Ascending aorta (tissue), 2 donors: Measurements from ENCODE around the gene TRPV4. TPM values are rescaled to one million over a fixed set of nuclear protein-coding genes. Genes with fewer than 3 reads are reported as not detected.
"Not testable (repeated sequence)": the region's sequence is repeated elsewhere in the genome, so short reads cannot be mapped to it uniquely, and the experiment has no call there.

ENCODE experiments used
- DNase-seq, 2 donors: peaks; one replicate each; pipeline ENCODE4 v3.0.0-alpha.2; 2019; ENCODE audit warnings: low spot score in 2 of 2
- H3K27ac ChIP-seq, 2 donors: fragments of 200-600 bp; sonication (generic); one replicate each; pipeline ENCODE4 v1.5.1; 2016 to 2017; ENCODE audit warnings: mild to moderate bottlenecking in 1 of 2
- H3K27me3 ChIP-seq: fragments of 200-600 bp; sonication (generic); one replicate; pipeline ENCODE4 v1.5.1; 2017
- H3K36me3 ChIP-seq, 2 donors: fragments of 200-600 bp; sonication (generic); one replicate each; pipeline ENCODE4 v1.5.1; 2016
- H3K4me1 ChIP-seq, 2 donors: fragments of 200-600 bp; sonication (generic); one replicate each; pipeline ENCODE4 v1.5.1; 2016 to 2017; ENCODE audit warnings: mild to moderate bottlenecking in 1 of 2
- H3K4me3 ChIP-seq, 2 donors: fragments of 200-600 bp; sonication (generic); one replicate each; pipeline ENCODE4 v1.5.1; 2016 to 2017; ENCODE audit warnings: mild to moderate bottlenecking in 1 of 2
- H3K9me3 ChIP-seq, 2 donors: fragments of 200-600 bp; sonication (generic); one replicate each; pipeline ENCODE4 v1.5.1; 2016
- CTCF ChIP-seq, 3 experiments: fragments of 200-600 bp in 2 of 3; fragments of 450-650 bp in 1 of 3; sonication (generic) in 2 of 3; IDR thresholded peaks; one replicate each; pipeline ENCODE4 v1.5.1; 2016 to 2019; ENCODE audit warnings: antibody characterized with exemption in 3 of 3, mild to moderate bottlenecking in 1 of 3, moderate library complexity in 1 of 3
- intact Hi-C: fragments of 100-400 bp; cut with DNase I; formaldehyde crosslinking; loops from one replicate; pipeline ENCODE4 v1.15.1; 2023
- total RNA-seq: library from RNA; depleted of rRNA; stranded (reverse); fragments of >200 nt; gene quantifications from one replicate; pipeline ENCODE4 v1.1.0, GENCODE V29; 2016

Gene TRPV4
- total RNA-seq, 1 donor from 2014 or later = not detected

GRCh38 chr12:109857715-109858114 lies 24.5 kb upstream of the TRPV4 start:
- Histone ChIP-seq H3K27me3 (no peaks in the 10 kb centered on the region), H3K36me3 (peaks cover 42 to 57% of the 10 kb centered on the region in 2 donors)
- no peak for DNase-seq

GRCh38 chr12:109855377-109855776 lies 22.2 kb upstream of the TRPV4 start:
- DNase-seq = no peak
- Histone ChIP-seq H3K27ac (no peak overlapping the region), H3K36me3 (peaks cover 41 to 70% of the 10 kb centered on the region in 2 donors), H3K27me3 (no peaks in the 10 kb centered on the region), H3K9me3 (no peaks in the 10 kb centered on the region), H3K4me1 (no peaks in the 10 kb centered on the region), H3K4me3 (no peak overlapping the region)
- intact Hi-C loops = no loop called here
- TF ChIP-seq CTCF (IDR thresholded peaks at IDR 0.05) = no peak

More at GRCh38 chr12:109857715-109858114, 24.5 kb upstream of the TRPV4 start:
- TF ChIP-seq CTCF (IDR thresholded peaks at IDR 0.05) = no peak
- Histone ChIP-seq H3K9me3 (no peaks in the 10 kb centered on the region), H3K4me1 (no peaks in the 10 kb centered on the region), H3K27ac (no peak overlapping the region), H3K4me3 (no peak overlapping the region)
- intact Hi-C loops = no loop called here

- DNase-seq, H3K9me3 ChIP-seq, H3K27ac ChIP-seq, H3K4me1 ChIP-seq, H3K27me3 ChIP-seq, H3K4me3 ChIP-seq, intact Hi-C loops: not testable (repeated sequence)
- peaks cover 11 to 37% of the 10 kb centered on the region in 2 donors for H3K36me3 ChIP-seq
Measured at GRCh38 chr12:109850518-109850917, 17.3 kb upstream of the TRPV4 start.

GRCh38 chr12:109847142-109847735 lies 14.0 kb upstream of the TRPV4 start:
- Histone ChIP-seq H3K27ac (no peak overlapping the region), H3K4me1 (peaks cover 0 to 3% of the 10 kb centered on the region in 2 donors), H3K9me3 (no peaks in the 10 kb centered on the region), H3K36me3 (peaks cover 0 to 14% of the 10 kb centered on the region in 2 donors), H3K27me3 (no peaks in the 10 kb centered on the region), H3K4me3 (no peak overlapping the region)
- DNase-seq = no peak
- no peak for TF ChIP-seq CTCF (IDR thresholded peaks at IDR 0.05)
- intact Hi-C loops = no loop called here

- peaks cover 0 to 3% of the 10 kb centered on the region in 2 donors for H3K36me3 ChIP-seq
- peaks cover 0 to 3% of the 10 kb centered on the region in 2 donors for H3K4me1 ChIP-seq
- intact Hi-C loops = loop anchor here (1.0 to 2.0 kb wide), 2 partner anchors 35 to 41 kb away; partner anchors contain the start of gene GLTP
- no peak overlapping the region for H3K27ac ChIP-seq
- TF ChIP-seq CTCF (IDR thresholded peaks at IDR 0.05) = no peak
- H3K4me3 ChIP-seq = peak overlapping the region in 1 of 2 donors; percentile 25
- H3K9me3 ChIP-seq = no peaks in the 10 kb centered on the region
- DNase-seq = no peak
- no peaks in the 10 kb centered on the region for H3K27me3 ChIP-seq
Measured at GRCh38 chr12:109845824-109846205, 12.6 kb upstream of the TRPV4 start.

GRCh38 chr12:109844983-109845823 lies 12.0 kb upstream of the TRPV4 start:
- H3K27ac ChIP-seq = no peak overlapping the region
- peak; percentile 27 to 91 for DNase-seq
- peak overlapping the region; percentile 25 to 34 for H3K4me3 ChIP-seq
- no peaks in the 10 kb centered on the region for H3K27me3 ChIP-seq
- no peaks in the 10 kb centered on the region for H3K9me3 ChIP-seq
- TF ChIP-seq CTCF (IDR thresholded peaks at IDR 0.05) = peak; percentile 97 to 99 (median 98)
- H3K36me3 ChIP-seq = no peaks in the 10 kb centered on the region
- peaks cover 0 to 3% of the 10 kb centered on the region in 2 donors for H3K4me1 ChIP-seq
- intact Hi-C loops = loop anchor here (1.0 to 2.0 kb wide), 2 partner anchors 36 to 40 kb away; partner anchors contain the start of gene GLTP
